Activated T-helper 1 cell treated with anti-CD3 and anti-CD28 coated beads, Interleukin-12 subunit alpha, Interleukin-12 subunit beta, Interleukin-2, Interleukin-4 antibody, amounts not matched to agents 30 ng/mL and 10 ng/mL and 1 ng/mL, durations not matched to agents 14 hours and 24 hours and 36 hours (primary cell): ENCODE measurements around the gene RAB11FIP4. TPM values are rescaled to one million over a fixed set of nuclear protein-coding genes. Genes with fewer than 3 reads are reported as not detected.

Experiments used
- DNase-seq: peaks from one replicate; pipeline ENCODE4 v3.0.0; 2021; ENCODE audit warnings: low spot score
- H3K27ac Mint-ChIP-seq: one replicate; pipeline ENCODE4 v1.8.0; 2021; ENCODE audit warnings: mild to moderate bottlenecking, mixed read lengths
- H3K27me3 Mint-ChIP-seq: one replicate; pipeline ENCODE4 v1.8.0; 2022; ENCODE audit warnings: mild to moderate bottlenecking, moderate library complexity, mixed read lengths; ENCODE audit not compliant: insufficient read depth
- H3K36me3 Mint-ChIP-seq: one replicate; pipeline ENCODE4 v1.8.0; 2021; ENCODE audit warnings: low read depth, mixed read lengths
- H3K4me1 Mint-ChIP-seq: one replicate; pipeline ENCODE4 v1.8.0; 2021; ENCODE audit warnings: low read depth, mixed read lengths
- H3K4me3 Mint-ChIP-seq: one replicate; pipeline ENCODE4 v1.8.0; 2021; ENCODE audit warnings: mild to moderate bottlenecking, moderate library complexity, mixed read lengths
- H3K9me3 Mint-ChIP-seq: one replicate; pipeline ENCODE4 v1.8.0; 2021; ENCODE audit warnings: mixed read lengths
- intact Hi-C: fragments of 100-400 bp; cut with micrococcal nuclease; formaldehyde crosslinking; loops from one replicate; pipeline ENCODE4 v1.15.1; 2024
- total RNA-seq: library from RNA; stranded (reverse); gene quantifications from 2 replicates; pipeline ENCODE4 v1.2.3, GENCODE V29; 2022

Gene RAB11FIP4
- total RNA-seq, 1 donor from 2014 or later: 28.7 TPM

DNA sequence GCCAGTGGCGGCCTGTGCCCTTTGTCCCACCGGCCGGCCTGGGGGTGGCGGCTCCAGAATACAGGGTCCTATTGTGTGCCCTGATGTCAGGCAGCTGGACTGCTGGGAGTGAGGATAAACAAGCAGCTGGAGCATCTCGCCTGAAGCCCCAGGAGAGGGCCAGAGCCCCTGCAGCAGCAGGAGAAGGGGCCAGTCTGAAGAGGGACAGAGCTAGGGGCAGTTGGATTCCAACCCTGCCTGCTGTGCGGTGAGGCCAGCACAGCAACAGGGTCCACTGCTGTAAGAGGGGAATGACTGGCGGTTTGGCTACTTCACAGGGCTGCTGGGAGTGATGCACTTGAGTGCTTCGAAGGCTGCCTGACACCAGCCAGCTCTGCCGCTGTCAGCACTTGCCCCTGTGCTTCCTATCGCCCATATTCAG is 25.0 kb downstream of the RAB11FIP4 start:
- Mint-ChIP-seq H3K9me3 (no peaks in the 10 kb centered on the region), H3K36me3 (no peaks in the 10 kb centered on the region), H3K4me3 (no peak overlapping the region), H3K27me3 (peaks cover 1% of the 10 kb centered on the region), H3K4me1 (no peaks in the 10 kb centered on the region), H3K27ac (no peak overlapping the region)
- intact Hi-C loops: no loop called here
- no peak for DNase-seq

- Mint-ChIP-seq H3K27me3 (peaks cover 1% of the 10 kb centered on the region), H3K4me1 (no peaks in the 10 kb centered on the region), H3K9me3 (no peaks in the 10 kb centered on the region), H3K4me3 (no peak overlapping the region), H3K27ac (no peak overlapping the region), H3K36me3 (no peaks in the 10 kb centered on the region)
- no peak for DNase-seq
- intact Hi-C loops: no loop called here
Observed at GRCh38 chr17:31417051-31417792, 25.7 kb downstream of the RAB11FIP4 start.

- DNase-seq: no peak
- Mint-ChIP-seq H3K4me3 (no peak overlapping the region), H3K27ac (no peak overlapping the region), H3K27me3 (peaks cover 7% of the 10 kb centered on the region), H3K9me3 (no peaks in the 10 kb centered on the region), H3K36me3 (no peaks in the 10 kb centered on the region), H3K4me1 (no peaks in the 10 kb centered on the region)
- intact Hi-C loops: loop anchor here (1.0 kb wide), 1 partner anchor 7 kb away; no protein-coding TSS in a partner anchor
Observed at GRCh38 chr17:31418773-31419350, 27.4 kb downstream of the RAB11FIP4 start.

DNA sequence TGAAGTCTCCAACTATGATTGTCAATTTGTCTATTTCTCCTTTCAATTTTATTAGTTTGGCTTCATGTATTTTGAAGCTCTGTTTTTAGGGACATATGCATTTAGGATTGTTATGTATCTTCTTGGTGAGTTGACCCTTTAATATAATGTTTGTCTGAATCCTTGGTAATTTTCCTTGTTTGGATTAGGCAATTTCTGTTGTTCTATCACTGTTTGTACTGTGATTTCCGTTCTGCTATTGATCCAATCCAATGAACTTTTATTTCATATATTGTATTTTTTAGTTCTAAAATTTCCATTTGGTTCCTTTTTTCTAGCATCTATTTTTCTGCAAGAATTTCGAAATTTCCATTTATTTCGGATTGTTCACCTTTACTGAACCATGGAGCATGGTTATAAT is 31.0 kb downstream of the RAB11FIP4 start:
- Mint-ChIP-seq H3K4me1 (no peaks in the 10 kb centered on the region), H3K9me3 (no peaks in the 10 kb centered on the region), H3K36me3 (no peaks in the 10 kb centered on the region), H3K27me3 (peaks cover 5% of the 10 kb centered on the region), H3K27ac (no peak overlapping the region), H3K4me3 (no peak overlapping the region)
- intact Hi-C loops: no loop called here
- no peak for DNase-seq

DNA sequence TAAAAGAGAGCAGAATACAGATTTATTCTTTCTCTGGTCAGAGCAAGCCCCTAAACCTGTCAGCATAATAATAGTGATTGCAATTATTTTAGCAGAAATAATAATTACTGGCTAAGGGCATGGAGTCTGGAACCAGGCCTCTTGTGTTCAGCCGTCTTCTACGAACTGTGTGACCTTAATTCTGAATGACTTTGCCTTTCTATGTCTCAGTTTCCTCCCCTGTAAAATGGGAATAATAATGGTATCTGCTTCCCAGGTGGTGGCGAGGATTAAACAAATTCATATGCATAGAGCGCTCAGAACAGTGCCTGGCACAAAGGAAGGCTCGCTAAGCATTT is 33.4 kb downstream of the RAB11FIP4 start:
- Mint-ChIP-seq H3K27me3 (peaks cover 8% of the 10 kb centered on the region), H3K9me3 (no peaks in the 10 kb centered on the region), H3K36me3 (no peaks in the 10 kb centered on the region), H3K4me1 (no peaks in the 10 kb centered on the region), H3K4me3 (no peak overlapping the region), H3K27ac (no peak overlapping the region)
- intact Hi-C loops: no loop called here
- DNase-seq: no peak

DNA sequence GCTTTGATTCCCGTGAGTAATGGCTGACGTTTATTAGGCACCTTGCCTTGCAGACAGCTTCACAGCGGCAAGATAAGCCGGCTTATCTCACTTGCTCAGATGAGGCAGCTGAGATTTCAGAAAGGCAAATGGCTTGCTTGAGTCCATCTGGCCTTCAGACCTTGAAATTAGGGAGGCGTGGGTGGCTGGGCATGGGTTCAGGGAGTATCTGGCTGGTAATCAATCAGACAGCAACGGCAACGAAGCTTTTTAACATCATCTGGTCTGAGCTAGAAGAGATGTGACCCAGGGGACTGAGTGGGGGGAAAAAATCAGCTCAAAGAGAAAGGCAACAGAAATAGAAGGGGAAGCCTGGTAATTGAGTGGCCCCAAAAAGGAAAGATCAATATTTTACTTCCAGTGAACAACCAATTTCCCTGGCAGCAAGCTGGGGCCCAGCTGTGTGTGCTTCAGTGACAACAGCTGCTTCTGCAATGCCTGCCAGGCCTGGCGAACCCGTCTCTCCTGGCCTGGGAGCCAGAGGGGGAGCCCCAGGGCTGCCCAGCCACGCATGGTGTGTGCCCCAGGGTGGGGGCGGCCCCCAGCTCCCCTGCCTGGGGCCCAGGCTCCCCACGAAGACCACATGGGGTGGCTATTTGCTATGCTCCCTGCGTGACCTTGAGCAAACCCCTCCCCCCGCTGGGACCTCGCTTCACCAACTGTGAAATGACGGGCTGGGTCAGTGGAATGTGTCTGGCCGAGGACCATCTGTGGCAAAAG is 34.0 kb downstream of the RAB11FIP4 start:
- peaks cover 9% of the 10 kb centered on the region for H3K27me3 Mint-ChIP-seq

DNA sequence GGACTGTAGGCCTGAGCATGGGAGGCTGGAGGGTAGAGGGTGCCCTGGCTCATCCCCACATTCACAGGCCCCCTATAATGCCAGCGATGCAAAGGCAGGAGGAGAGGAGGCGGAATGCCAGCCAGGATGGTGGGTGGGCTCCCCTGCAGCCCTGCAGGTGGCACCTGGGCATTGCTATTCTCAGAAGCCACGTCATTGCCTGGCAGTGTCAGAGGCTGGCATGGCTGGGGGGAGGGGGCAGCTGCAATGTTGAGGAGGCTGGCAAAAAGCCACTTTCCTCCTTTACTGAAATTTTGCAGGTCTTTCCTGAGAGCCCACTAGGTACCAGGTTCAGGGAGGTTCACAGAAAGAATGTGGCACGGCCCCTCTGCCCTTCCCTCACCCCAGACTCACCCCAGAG is 36.2 kb downstream of the RAB11FIP4 start:
- Mint-ChIP-seq H3K9me3 (no peaks in the 10 kb centered on the region), H3K36me3 (no peaks in the 10 kb centered on the region), H3K4me1 (no peaks in the 10 kb centered on the region), H3K4me3 (no peak overlapping the region), H3K27me3 (peaks cover 15% of the 10 kb centered on the region), H3K27ac (no peak overlapping the region)
- no peak for DNase-seq
- intact Hi-C loops: no loop called here

More for the DNA sequence above, 34.0 kb downstream of the RAB11FIP4 start:
- Mint-ChIP-seq H3K27ac (no peak overlapping the region), H3K36me3 (no peaks in the 10 kb centered on the region), H3K4me1 (no peaks in the 10 kb centered on the region), H3K9me3 (no peaks in the 10 kb centered on the region), H3K4me3 (no peak overlapping the region)
- no peak for DNase-seq
- intact Hi-C loops: loop anchor here (1.0 kb wide), 1 partner anchor 7 kb away; no protein-coding TSS in a partner anchor

- intact Hi-C loops: no loop called here
- Mint-ChIP-seq H3K27me3 (peaks cover 15% of the 10 kb centered on the region), H3K9me3 (no peaks in the 10 kb centered on the region), H3K4me3 (no peak overlapping the region), H3K27ac (no peak overlapping the region), H3K36me3 (no peaks in the 10 kb centered on the region), H3K4me1 (peaks cover 3% of the 10 kb centered on the region)
- DNase-seq: no peak
Observed at GRCh38 chr17:31428111-31428510, 36.6 kb downstream of the RAB11FIP4 start.

DNA sequence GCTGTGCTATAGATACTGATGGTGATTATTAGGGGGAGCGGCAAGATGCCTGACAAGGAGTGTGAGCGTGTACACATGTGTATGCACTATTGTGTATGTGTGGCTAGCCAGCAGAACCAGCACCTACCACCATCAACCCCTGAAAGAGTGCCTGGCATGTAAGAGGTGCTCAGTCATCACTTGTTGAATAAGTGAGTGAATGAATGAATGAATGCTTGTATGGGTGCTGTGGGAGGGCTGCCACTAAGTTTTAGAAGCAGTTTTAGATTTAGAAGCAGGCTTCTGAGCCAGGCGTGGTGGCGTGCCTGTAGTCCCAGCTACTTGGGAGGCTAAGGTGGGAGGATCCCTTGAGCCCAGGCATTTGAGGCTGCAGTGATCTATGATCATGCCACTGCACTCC is 37.0 kb downstream of the RAB11FIP4 start:
- Mint-ChIP-seq H3K9me3 (no peaks in the 10 kb centered on the region), H3K27ac (no peak overlapping the region)
- intact Hi-C loops: no loop called here

DNA sequence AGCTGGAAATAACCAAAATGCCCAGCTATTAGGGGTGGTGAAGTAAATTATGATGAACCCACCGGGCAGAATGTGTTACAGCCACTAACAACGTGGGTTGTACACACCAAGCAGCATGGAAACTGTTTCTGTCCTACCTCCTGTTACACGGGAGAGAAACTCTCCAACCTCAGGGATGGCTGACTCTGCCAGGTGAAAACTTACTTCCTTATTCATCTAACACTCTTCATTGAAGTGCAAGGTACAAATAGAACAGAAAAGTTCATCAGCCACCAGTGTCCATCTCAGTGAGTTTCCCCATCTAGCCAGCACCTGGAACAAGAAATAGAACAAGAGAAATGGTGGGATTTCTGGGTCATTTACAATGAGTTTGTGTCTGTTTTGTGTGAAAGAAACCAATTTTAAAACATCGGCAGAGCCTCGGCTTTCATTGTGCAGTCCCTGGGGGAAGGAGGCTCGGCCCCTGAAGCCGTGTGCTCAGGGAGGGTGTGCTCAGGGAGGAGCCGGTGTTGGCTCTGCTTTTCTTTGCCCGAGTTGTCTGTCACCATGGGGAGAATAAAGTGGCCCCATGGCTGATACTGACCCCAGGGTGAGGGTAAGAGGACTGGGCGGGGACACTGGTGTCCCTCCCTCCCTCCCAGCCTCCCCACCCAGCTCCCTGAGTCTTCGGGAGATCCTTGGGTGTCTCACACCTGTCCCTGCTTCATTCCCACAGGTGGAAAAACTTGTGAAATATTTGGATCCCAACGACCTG is 39.8 kb downstream of the RAB11FIP4 start:
- intact Hi-C loops: no loop called here
- H3K27me3 Mint-ChIP-seq: peaks cover 23% of the 10 kb centered on the region
- peaks cover 7% of the 10 kb centered on the region for H3K4me1 Mint-ChIP-seq
- no peaks in the 10 kb centered on the region for H3K9me3 Mint-ChIP-seq
- no peaks in the 10 kb centered on the region for H3K36me3 Mint-ChIP-seq
- H3K27ac Mint-ChIP-seq: no peak overlapping the region
- no peak overlapping the region for H3K4me3 Mint-ChIP-seq
- no peak for DNase-seq

More for the DNA sequence above, 37.0 kb downstream of the RAB11FIP4 start:
- Mint-ChIP-seq H3K36me3 (no peaks in the 10 kb centered on the region), H3K27me3 (peaks cover 13% of the 10 kb centered on the region), H3K4me1 (peaks cover 7% of the 10 kb centered on the region), H3K4me3 (no peak overlapping the region)
- DNase-seq: no peak

- DNase-seq: no peak
- Mint-ChIP-seq H3K27ac (no peak overlapping the region), H3K36me3 (no peaks in the 10 kb centered on the region), H3K4me1 (peaks cover 7% of the 10 kb centered on the region), H3K27me3 (peaks cover 23% of the 10 kb centered on the region), H3K4me3 (no peak overlapping the region), H3K9me3 (no peaks in the 10 kb centered on the region)
- intact Hi-C loops: no loop called here
Observed at GRCh38 chr17:31431852-31432658, 40.6 kb downstream of the RAB11FIP4 start.
